ENCODE data around the gene ATP2B2. TPM values are rescaled to one million over a fixed set of nuclear protein-coding genes. Genes with fewer than 3 reads are reported as not detected.
A peak's percentile ranks its signal among the peaks of the same experiment; 100 is the strongest.

ATP2B2 gene
- total and polyA plus RNA-seq, 5 experiments from 2014 or later: not detected

DNA sequence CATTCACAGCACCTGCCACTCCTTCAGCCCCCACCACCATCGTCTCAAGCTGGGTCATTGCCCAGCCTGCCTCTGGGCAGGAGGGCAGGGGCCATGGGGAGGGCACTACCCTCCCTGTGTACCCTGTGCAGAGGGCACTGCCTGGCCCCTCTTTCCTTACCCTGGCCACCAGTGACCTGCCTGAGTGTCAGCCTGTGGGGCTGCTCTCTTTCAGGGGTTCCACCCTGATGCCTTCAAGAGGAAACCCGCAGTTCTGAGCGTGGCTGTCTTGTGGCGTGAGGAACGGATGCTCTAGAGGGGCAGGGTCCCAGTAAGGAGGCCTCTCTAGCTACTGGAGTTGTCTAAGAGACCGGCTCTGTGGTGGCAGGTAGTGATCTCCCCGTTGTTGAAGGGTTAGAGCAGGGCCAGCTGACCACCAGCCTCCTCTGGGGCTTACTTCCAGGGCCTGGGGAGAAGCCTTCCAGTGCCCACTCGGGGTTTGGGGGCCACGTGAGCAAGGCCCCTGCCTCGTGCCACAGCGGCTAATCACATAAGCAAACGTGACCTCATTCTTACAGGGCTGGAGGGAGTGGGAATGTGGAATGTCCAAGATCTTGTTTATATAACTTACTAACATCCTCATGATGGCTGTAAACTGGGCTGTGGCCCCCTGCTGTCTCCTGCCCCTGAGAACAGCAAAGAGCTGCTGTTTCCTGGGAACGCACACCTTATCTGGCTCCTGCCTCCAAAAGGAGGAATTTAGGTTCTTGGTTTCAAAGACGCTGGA is 153.1 kb downstream of the ATP2B2 start:
- Mint-ChIP-seq H3K4me3 (no peak overlapping the region), H3K36me3 (no peaks in the 10 kb centered on the region), H3K9me3 (no peaks in the 10 kb centered on the region), H3K4me1 (peaks cover 0 to 10% (median 3%) of the 10 kb centered on the region in 4 donors), H3K27me3 (peaks cover 3 to 19% (median 14%) of the 10 kb centered on the region in 5 donors), H3K27ac (no peak overlapping the region)
- ATAC-seq: no peak
- POLR2A ChIA-PET: no interaction called here
- no peak for DNase-seq

DNA sequence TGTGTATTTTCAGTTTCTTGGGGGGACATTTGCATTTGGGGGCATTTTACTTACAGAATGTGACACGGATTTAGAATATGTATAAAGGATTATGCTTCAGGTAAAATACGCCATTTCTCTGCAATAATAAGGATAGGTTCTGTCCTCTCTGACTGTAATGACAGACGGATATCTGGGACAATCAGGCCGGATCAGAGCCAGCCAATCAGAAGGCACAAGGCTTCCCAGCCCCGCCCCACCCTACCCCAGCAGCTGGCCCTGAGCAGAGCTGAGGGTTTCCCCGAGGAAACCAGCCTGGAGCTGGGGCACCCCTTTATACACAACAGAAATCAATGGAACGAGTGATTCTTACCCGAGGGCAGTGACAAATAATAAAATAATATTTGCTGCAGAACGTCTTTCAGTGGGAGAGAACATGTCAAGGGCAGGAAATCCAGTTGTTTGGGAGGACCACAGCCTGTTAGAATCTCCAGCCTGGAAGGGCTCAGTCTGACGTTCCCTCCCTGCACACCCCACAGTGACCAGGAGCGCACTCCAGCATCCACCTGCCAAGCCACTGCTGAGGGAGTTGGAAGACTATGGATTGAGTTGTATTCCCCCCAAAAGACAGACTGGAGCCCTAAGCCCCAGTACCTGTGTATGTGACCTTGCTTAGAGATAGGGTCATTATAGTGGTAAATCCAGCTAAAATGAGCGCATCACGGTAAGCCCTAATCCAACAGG is 154.2 kb downstream of the ATP2B2 start:
- Mint-ChIP-seq H3K9me3 (no peaks in the 10 kb centered on the region), H3K36me3 (no peaks in the 10 kb centered on the region), H3K4me1 (peaks cover 0 to 8% (median 3%) of the 10 kb centered on the region in 4 donors), H3K27ac (peak overlapping the region in 1 of 10 donors; percentile 20), H3K4me3 (no peak overlapping the region), H3K27me3 (peaks cover 3 to 19% (median 14%) of the 10 kb centered on the region in 5 donors)
- POLR2A ChIA-PET: no interaction called here
- no peak for DNase-seq
- ATAC-seq: no peak

DNA sequence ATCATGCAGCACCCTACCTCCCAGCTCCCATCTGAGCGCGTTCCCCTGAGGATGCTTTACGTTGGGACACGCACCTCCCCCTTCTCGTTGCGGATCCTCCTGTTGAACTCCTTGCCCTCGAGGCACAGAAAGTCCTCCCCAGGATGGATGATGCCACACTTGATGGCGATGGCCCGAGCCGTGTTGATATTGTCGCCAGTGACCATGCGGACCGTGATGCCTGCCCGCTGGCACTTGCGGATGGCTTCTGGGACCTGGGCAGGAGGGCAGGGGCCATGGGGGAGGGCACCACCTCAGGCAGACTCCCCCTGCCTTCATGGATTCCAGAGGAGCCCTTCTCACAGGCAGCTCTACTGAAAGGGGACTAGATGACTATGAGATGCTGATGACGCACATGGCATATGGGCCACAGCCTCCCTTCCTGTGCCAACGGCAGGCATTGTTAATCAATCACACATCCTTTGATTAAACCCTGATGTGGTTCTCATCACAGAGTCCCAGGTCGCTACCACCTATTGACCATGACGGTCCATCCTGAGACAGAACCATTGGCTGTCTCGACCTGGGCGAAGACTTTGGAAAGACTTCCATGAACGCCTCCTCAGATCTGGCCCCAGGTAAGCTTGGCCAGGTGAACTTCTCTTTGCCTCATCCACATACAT is 154.9 kb downstream of the ATP2B2 start:
- POLR2A ChIA-PET: no interaction called here
- H3K4me3 Mint-ChIP-seq: no peak overlapping the region
- DNase-seq: peak in 1 of 10 donors; percentile 48
- peaks cover 3 to 19% (median 14%) of the 10 kb centered on the region in 5 donors for H3K27me3 Mint-ChIP-seq
- ATAC-seq: no peak
- H3K4me1 Mint-ChIP-seq: peaks cover 0 to 8% (median 3%) of the 10 kb centered on the region in 4 donors
- H3K27ac Mint-ChIP-seq: peak overlapping the region in 1 of 10 donors; percentile 20
- H3K36me3 Mint-ChIP-seq: no peaks in the 10 kb centered on the region
- no peaks in the 10 kb centered on the region for H3K9me3 Mint-ChIP-seq

DNA sequence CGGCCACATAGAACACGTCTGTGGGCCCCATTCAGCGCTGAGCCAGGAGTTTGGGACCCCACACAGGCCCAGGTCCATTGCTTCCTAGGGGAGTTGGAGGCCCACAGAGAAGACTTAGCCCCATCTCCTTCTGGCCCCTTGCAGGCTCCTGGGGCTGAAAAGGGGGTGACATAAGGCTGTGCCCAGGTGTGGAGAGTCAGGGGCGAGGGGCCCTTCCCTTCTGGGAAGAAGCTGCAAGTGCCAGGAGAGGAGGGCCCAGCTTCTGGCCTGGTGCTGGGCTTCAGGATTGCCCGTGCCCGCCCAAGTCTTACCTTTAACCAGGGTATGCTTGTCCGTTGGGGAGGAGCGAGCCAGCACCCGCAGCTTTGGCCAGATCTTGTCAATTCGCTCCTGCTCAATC is 155.6 kb downstream of the ATP2B2 start:
- H3K9me3 Mint-ChIP-seq: no peaks in the 10 kb centered on the region
- H3K36me3 Mint-ChIP-seq: no peaks in the 10 kb centered on the region
- POLR2A ChIA-PET: no interaction called here
- H3K4me3 Mint-ChIP-seq: no peak overlapping the region
- ATAC-seq (no peak), DNase-seq (peak in 1 of 10 donors; percentile 42)
- H3K4me1 Mint-ChIP-seq: peaks cover 0 to 8% (median 3%) of the 10 kb centered on the region in 4 donors
- H3K27me3 Mint-ChIP-seq: peaks cover 3 to 16% (median 14%) of the 10 kb centered on the region in 5 donors
- H3K27ac Mint-ChIP-seq: no peak overlapping the region

- no peak for ATAC-seq
- Mint-ChIP-seq H3K36me3 (no peaks in the 10 kb centered on the region), H3K4me1 (peaks cover 0 to 5% (median under 1%) of the 10 kb centered on the region in 4 donors), H3K27ac (peak overlapping the region in 2 of 10 donors; percentile 22 to 77), H3K27me3 (peaks cover 2 to 15% (median 12%) of the 10 kb centered on the region in 5 donors), H3K9me3 (no peaks in the 10 kb centered on the region), H3K4me3 (no peak overlapping the region)
- peak in 1 of 10 donors; percentile 45 for DNase-seq
- POLR2A ChIA-PET: no interaction called here
These were observed 157.0 kb downstream of the ATP2B2 start for GRCh38 chr3:10348404-10348721.

GRCh38 chr3:10347648-10348403 is 157.6 kb downstream of the ATP2B2 start:
- no peak for ATAC-seq
- POLR2A ChIA-PET: no interaction called here

DNA sequence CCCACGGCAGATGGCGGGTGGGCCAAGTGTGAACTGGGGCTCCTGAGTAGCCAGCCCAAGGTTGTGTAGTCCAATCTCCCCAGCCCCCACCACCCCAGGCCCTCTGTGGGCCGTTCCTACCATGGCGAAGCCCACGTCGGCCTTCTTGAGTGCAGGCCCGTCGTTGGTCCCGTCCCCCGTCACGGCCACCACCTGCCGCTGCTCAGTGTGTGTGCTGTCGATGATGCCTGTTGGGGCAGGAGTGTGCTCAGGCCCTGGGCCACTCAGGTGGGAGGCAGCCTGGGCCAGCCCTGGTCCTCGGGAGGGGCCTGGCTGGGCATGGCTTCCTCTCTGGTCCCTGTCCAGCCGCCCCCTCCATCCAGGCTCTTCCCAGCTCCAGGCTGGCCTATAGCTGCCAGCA is 159.5 kb downstream of the ATP2B2 start:
- no peaks in the 10 kb centered on the region for H3K36me3 Mint-ChIP-seq
- POLR2A ChIA-PET: no interaction called here
- no peaks in the 10 kb centered on the region for H3K9me3 Mint-ChIP-seq
- ATAC-seq: no peak
- no peak for DNase-seq
- no peak overlapping the region for H3K27ac Mint-ChIP-seq
- H3K4me3 Mint-ChIP-seq: no peak overlapping the region
- peaks cover 2 to 10% (median 2%) of the 10 kb centered on the region in 5 donors for H3K27me3 Mint-ChIP-seq
- H3K4me1 Mint-ChIP-seq: peaks cover 0 to 5% (median under 1%) of the 10 kb centered on the region in 4 donors

More at GRCh38 chr3:10347648-10348403, 157.6 kb downstream of the ATP2B2 start:
- DNase-seq: peak in 1 of 10 donors; percentile 42
- H3K27ac Mint-ChIP-seq: peak overlapping the region in 1 of 10 donors; percentile 22
- no peak overlapping the region for H3K4me3 Mint-ChIP-seq
- H3K9me3 Mint-ChIP-seq: no peaks in the 10 kb centered on the region
- H3K36me3 Mint-ChIP-seq: no peaks in the 10 kb centered on the region
- H3K4me1 Mint-ChIP-seq: peaks cover 0 to 5% (median under 1%) of the 10 kb centered on the region in 4 donors
- H3K27me3 Mint-ChIP-seq: peaks cover 2 to 11% (median 7%) of the 10 kb centered on the region in 5 donors

GRCh38 chr3:10344944-10345575 is 160.3 kb downstream of the ATP2B2 start:
- Mint-ChIP-seq H3K27ac (no peak overlapping the region), H3K4me1 (peaks cover 0 to 5% (median under 1%) of the 10 kb centered on the region in 4 donors), H3K27me3 (peaks cover 2 to 10% (median 2%) of the 10 kb centered on the region in 5 donors), H3K4me3 (no peak overlapping the region), H3K36me3 (no peaks in the 10 kb centered on the region), H3K9me3 (no peaks in the 10 kb centered on the region)
- DNase-seq (no peak), ATAC-seq (no peak)
- POLR2A ChIA-PET: no interaction called here

DNA sequence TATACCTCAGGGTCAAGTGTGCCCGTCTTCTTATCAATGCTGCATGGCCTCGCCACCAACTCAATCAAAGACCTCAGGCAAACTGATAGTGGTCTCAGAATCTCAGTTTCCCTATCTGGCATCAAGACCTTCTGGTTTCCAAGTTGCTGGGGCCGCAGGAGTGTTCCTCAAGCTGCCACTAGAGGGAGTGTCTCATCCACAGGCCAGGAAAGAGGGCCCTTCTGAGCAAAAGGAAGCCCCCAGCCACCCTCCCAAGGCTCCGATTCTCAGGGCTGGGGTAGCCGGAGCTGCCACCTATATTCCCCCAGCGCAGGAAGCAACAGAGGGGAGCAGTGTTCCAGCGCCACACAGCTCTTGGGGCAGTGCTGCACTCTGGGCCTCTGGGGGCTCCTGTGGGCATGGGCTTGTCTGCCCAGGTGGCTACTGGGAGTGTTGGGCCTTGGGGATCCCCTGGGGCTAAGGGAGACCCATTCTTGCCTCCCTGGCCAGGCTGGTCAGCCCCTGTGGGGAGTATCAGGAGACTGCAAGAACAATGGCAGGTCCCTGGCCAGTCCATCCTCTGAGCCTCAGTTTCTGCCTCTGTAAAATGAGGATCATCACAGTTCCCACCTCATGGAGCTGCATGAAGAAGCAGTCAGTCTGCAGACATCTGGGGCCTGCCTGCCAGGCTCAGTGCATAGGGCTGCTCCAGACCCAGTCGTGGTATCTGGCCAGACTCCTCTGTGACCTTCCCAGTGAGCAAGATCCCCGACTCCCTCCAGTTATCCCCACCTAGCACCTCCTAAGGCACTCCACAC is 161.0 kb downstream of the ATP2B2 start:
- H3K27ac Mint-ChIP-seq: no peak overlapping the region
- POLR2A ChIA-PET: no interaction called here

DNA sequence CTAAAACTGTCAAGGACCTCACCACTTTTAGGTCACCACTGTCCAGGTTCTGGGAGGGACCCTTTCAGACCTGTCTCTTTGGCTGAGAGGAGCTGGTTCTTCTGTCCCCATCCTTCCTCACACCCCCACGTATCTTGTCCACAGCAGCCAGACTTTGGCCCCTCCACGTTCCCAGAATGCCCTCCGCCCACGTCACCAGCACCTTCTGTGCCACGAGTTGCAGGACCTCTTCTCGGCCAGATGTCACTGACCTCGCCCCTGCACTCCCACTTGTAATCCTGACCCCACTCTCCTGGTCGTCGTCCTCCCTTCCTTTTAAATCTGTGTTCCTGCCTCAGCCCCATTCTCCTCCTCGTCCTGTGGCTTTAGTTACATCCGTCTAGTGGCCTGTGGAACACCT is 161.9 kb downstream of the ATP2B2 start:
- peaks cover 0 to 5% (median under 1%) of the 10 kb centered on the region in 4 donors for H3K4me1 Mint-ChIP-seq
- DNase-seq: no peak
- no peak for ATAC-seq
- no peaks in the 10 kb centered on the region for H3K9me3 Mint-ChIP-seq
- H3K27me3 Mint-ChIP-seq: peaks cover 2 to 10% (median 2%) of the 10 kb centered on the region in 5 donors
- POLR2A ChIA-PET: no interaction called here
- no peak overlapping the region for H3K27ac Mint-ChIP-seq
- H3K4me3 Mint-ChIP-seq: no peak overlapping the region
- no peaks in the 10 kb centered on the region for H3K36me3 Mint-ChIP-seq

More for the DNA sequence above, 161.0 kb downstream of the ATP2B2 start:
- Mint-ChIP-seq H3K4me3 (no peak overlapping the region), H3K4me1 (peaks cover 0 to 5% (median under 1%) of the 10 kb centered on the region in 4 donors), H3K27me3 (peaks cover 2 to 10% (median 2%) of the 10 kb centered on the region in 5 donors), H3K36me3 (no peaks in the 10 kb centered on the region), H3K9me3 (no peaks in the 10 kb centered on the region)
- DNase-seq (peak; percentile 29 to 77 (median 54)), ATAC-seq (peak; percentile 60 to 62)

DNA sequence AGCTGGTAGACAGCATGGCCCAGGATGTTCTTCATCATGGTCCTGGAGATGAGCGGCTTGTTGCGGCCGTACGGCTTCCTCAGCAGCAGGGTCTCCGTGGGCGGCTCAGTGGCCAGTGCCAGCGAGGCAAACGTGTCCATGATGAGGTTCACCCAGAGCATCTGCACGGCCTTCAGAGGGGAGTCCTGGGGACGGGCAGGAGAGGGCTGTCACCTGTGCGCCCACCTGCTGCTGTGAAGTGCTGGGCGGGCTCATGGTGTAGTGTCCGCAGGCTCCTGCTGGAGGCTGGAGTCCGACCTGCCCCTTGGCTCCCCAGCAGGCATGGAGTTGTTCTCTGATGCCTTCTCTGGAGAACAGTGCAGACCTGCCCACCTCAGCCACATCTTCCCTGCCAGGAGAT is 162.6 kb downstream of the ATP2B2 start:
- ATAC-seq (no peak), DNase-seq (no peak)
- POLR2A ChIA-PET: no interaction called here
- peaks cover 0 to 7% (median under 1%) of the 10 kb centered on the region in 4 donors for H3K4me1 Mint-ChIP-seq
- no peaks in the 10 kb centered on the region for H3K36me3 Mint-ChIP-seq
- H3K27me3 Mint-ChIP-seq: peaks cover 2 to 10% (median 2%) of the 10 kb centered on the region in 5 donors
- no peaks in the 10 kb centered on the region for H3K9me3 Mint-ChIP-seq
- H3K27ac Mint-ChIP-seq: no peak overlapping the region
- no peak overlapping the region for H3K4me3 Mint-ChIP-seq

Measured in naive thymus-derived CD8-positive, alpha-beta T cell (primary cell).